Measurements from ENCODE around the gene LARP4B. TPM values are rescaled to one million over a fixed set of nuclear protein-coding genes. Genes with fewer than 3 reads are reported as not detected.

LARP4B gene
- total RNA-seq, 1 donor from 2014 or later: 101 TPM

GRCh38 chr10:947881-948280, 16.4 kb upstream of the LARP4B start:
- no peak overlapping the region for H3K4me3 Mint-ChIP-seq (ENCODE audit: unreplicated experiment)
- FAIRE-seq (no peak), DNase-seq (ENCODE audit: low read depth) (no peak)
- TF ChIP-seq CTCF (IDR thresholded peaks at IDR 0.05; ENCODE audit: insufficient read depth, low read depth, low read length): no peak
- TF ChIP-seq EZH2 (IDR thresholded peaks at IDR 0.05; ENCODE audit: insufficient read depth, low read length): no peak
- Histone ChIP-seq H3K9me3 (ENCODE audit: insufficient read depth, low read depth, low read length) (no peaks in the 10 kb centered on the region), H3K4me3 (ENCODE audit: insufficient read depth, low read depth, low read length) (no peak overlapping the region), H3K4me2 (ENCODE audit: low read length) (no peak overlapping the region), H3K27ac (ENCODE audit: low read depth, low read length) (no peak overlapping the region), H3K4me1 (ENCODE audit: insufficient read depth, low read length) (no peaks in the 10 kb centered on the region), H3K9ac (ENCODE audit: low read length) (no peak overlapping the region), H4K20me1 (ENCODE audit: insufficient read depth, low read length) (no peaks in the 10 kb centered on the region), H3K79me2 (ENCODE audit: insufficient read depth, low read length) (no peaks in the 10 kb centered on the region), H3K36me3 (ENCODE audit: insufficient read depth, low read length) (no peaks in the 10 kb centered on the region), H3K27me3 (ENCODE audit: insufficient read depth, low read length) (no peaks in the 10 kb centered on the region), H2AFZ (ENCODE audit: low read depth, low read length) (no peak overlapping the region)
- H3K4me1 Mint-ChIP-seq (ENCODE audit: low read depth, unreplicated experiment): peaks cover 3% of the 10 kb centered on the region
- H3K9me3 Mint-ChIP-seq (ENCODE audit: unreplicated experiment): no peaks in the 10 kb centered on the region
- no peaks in the 10 kb centered on the region for H3K36me3 Mint-ChIP-seq (ENCODE audit: low read depth, unreplicated experiment)
- no peak overlapping the region for H3K27ac Mint-ChIP-seq (ENCODE audit: unreplicated experiment)
- H3K27me3 Mint-ChIP-seq (ENCODE audit: low read depth, unreplicated experiment): peaks cover 15% of the 10 kb centered on the region

- Histone ChIP-seq H3K4me3 (ENCODE audit: insufficient read depth, low read depth, low read length) (no peak overlapping the region), H3K36me3 (ENCODE audit: insufficient read depth, low read length) (no peaks in the 10 kb centered on the region), H3K9ac (ENCODE audit: low read length) (no peak overlapping the region), H3K9me3 (ENCODE audit: insufficient read depth, low read depth, low read length) (no peaks in the 10 kb centered on the region), H3K27me3 (ENCODE audit: insufficient read depth, low read length) (no peaks in the 10 kb centered on the region), H3K4me2 (ENCODE audit: low read length) (no peak overlapping the region), H4K20me1 (ENCODE audit: insufficient read depth, low read length) (no peaks in the 10 kb centered on the region), H3K79me2 (ENCODE audit: insufficient read depth, low read length) (no peaks in the 10 kb centered on the region), H2AFZ (ENCODE audit: low read depth, low read length) (no peak overlapping the region), H3K27ac (ENCODE audit: low read depth, low read length) (no peak overlapping the region), H3K4me1 (ENCODE audit: insufficient read depth, low read length) (no peaks in the 10 kb centered on the region)
- H3K4me3 Mint-ChIP-seq (ENCODE audit: unreplicated experiment): no peak overlapping the region
- H3K27ac Mint-ChIP-seq (ENCODE audit: unreplicated experiment): no peak overlapping the region
- peaks cover under 1% of the 10 kb centered on the region for H3K9me3 Mint-ChIP-seq (ENCODE audit: unreplicated experiment)
- FAIRE-seq (no peak), DNase-seq (ENCODE audit: low read depth) (no peak)
- H3K36me3 Mint-ChIP-seq (ENCODE audit: low read depth, unreplicated experiment): no peaks in the 10 kb centered on the region
- peaks cover 15% of the 10 kb centered on the region for H3K27me3 Mint-ChIP-seq (ENCODE audit: low read depth, unreplicated experiment)
- TF ChIP-seq EZH2 (IDR thresholded peaks at IDR 0.05; ENCODE audit: insufficient read depth, low read length) (no peak), CTCF (IDR thresholded peaks at IDR 0.05; ENCODE audit: insufficient read depth, low read depth, low read length) (no peak)
- peaks cover 3% of the 10 kb centered on the region for H3K4me1 Mint-ChIP-seq (ENCODE audit: low read depth, unreplicated experiment)
These were observed 15.5 kb upstream of the LARP4B start for GRCh38 chr10:947051-947450.

- TF ChIP-seq EZH2 (IDR thresholded peaks at IDR 0.05; ENCODE audit: insufficient read depth, low read length) (no peak), CTCF (IDR thresholded peaks at IDR 0.05; ENCODE audit: insufficient read depth, low read depth, low read length) (no peak)
- peaks cover 3% of the 10 kb centered on the region for H3K9me3 Mint-ChIP-seq (ENCODE audit: unreplicated experiment)
- no peak for DNase-seq (ENCODE audit: low read depth)
- Histone ChIP-seq H3K27me3 (ENCODE audit: insufficient read depth, low read length) (no peaks in the 10 kb centered on the region), H3K4me2 (ENCODE audit: low read length) (no peak overlapping the region), H2AFZ (ENCODE audit: low read depth, low read length) (no peak overlapping the region), H3K9me3 (ENCODE audit: insufficient read depth, low read depth, low read length) (no peaks in the 10 kb centered on the region), H3K9ac (ENCODE audit: low read length) (no peak overlapping the region), H3K4me3 (ENCODE audit: insufficient read depth, low read depth, low read length) (no peak overlapping the region), H3K36me3 (ENCODE audit: insufficient read depth, low read length) (no peaks in the 10 kb centered on the region), H3K79me2 (ENCODE audit: insufficient read depth, low read length) (no peaks in the 10 kb centered on the region), H4K20me1 (ENCODE audit: insufficient read depth, low read length) (no peaks in the 10 kb centered on the region), H3K4me1 (ENCODE audit: insufficient read depth, low read length) (no peaks in the 10 kb centered on the region), H3K27ac (ENCODE audit: low read depth, low read length) (no peak overlapping the region)
- peaks cover 13% of the 10 kb centered on the region for H3K27me3 Mint-ChIP-seq (ENCODE audit: low read depth, unreplicated experiment)
- FAIRE-seq: no peak
- H3K27ac Mint-ChIP-seq (ENCODE audit: unreplicated experiment): no peak overlapping the region
- no peak overlapping the region for H3K4me3 Mint-ChIP-seq (ENCODE audit: unreplicated experiment)
- peaks cover 3% of the 10 kb centered on the region for H3K4me1 Mint-ChIP-seq (ENCODE audit: low read depth, unreplicated experiment)
- H3K36me3 Mint-ChIP-seq (ENCODE audit: low read depth, unreplicated experiment): no peaks in the 10 kb centered on the region
These were observed 14.3 kb upstream of the LARP4B start for GRCh38 chr10:945778-946177.

Measured in astrocyte (in vitro differentiated cells and primary cell).